ENCODE measurements around the gene LETM1.

DNA sequence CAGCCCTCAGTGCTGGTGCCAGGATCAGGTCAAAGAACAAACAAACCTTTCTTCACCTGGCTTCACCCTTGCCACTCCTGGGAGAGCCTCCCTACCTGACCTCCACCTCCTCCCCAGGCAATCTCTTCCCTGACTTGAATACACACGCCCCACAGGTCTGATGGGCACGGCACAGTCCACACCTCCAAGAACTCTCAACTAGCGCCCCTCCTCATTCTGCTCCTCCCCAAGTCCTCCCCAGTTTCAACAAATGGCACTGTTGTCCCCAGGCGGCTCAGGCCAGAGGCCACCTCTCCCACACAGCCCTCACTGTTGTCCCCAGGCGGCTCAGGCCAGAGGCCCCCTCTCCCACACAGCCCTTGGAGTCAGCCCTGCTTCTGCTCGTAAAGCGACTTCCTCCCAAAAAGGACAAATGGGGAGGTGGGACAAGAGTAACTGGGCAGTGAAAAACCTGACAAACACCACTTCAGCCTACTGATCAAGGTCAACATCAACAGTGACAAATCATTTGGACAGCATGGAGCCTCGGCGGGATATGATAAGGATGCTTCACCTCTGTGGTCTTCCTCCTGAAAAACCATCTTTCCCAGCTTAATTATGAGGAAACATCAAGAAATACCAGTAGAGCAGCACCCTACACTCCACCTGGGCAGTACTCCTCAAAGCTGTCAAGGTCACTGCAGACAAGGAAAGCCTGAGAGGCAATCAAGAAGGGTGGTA lies 2.9 kb downstream of the LETM1 start:
- TF ChIP-seq CTCF (conservative IDR thresholded peaks at IDR 0.05; ENCODE audit: low read depth, low read length) = no peak
- TF ChIP-seq EZH2phosphoT487 (IDR thresholded peaks at IDR 0.05; ENCODE audit: borderline replicate concordance, low read length) = no peak
- no peak for TF ChIP-seq EZH2 (IDR thresholded peaks at IDR 0.05; ENCODE audit: low read length, unreplicated experiment)
